ENCODE data around the gene ELK4.

Gene ELK4

DNA sequence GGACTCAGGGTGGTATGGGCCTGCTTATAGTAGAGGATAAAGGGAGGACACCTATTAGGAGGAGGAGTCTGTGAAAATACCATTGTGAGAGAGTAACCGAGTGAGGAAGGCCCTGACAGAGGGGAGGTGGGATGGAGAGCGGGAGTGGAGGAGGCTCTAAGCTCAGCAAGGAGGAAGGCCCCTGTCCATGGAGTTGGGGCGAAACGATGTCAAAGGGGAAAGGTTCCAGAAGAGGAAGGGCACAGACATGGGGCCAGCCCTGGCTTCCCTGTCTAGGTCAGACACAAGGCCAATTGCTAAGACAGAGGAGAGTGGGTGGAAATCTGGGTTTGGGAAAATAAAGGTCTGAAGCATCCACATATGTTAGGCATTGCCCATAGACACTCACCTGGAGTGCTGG lies 44.2 kb downstream of the ELK4 start:
- Histone ChIP-seq H3K9ac (ENCODE audit: low read length) (no peak overlapping the region), H3K27me3 (replicated peaks; ENCODE audit: insufficient read depth, low read length) (peaks cover 15% of the 10 kb centered on the region), H3K9me2 (replicated peaks; ENCODE audit: insufficient read depth, low read length) (no peaks in the 10 kb centered on the region), H4K20me1 (ENCODE audit: insufficient read depth, low read length) (no peaks in the 10 kb centered on the region), H3K9me3 (replicated peaks; ENCODE audit: insufficient read depth, low read length) (no peaks in the 10 kb centered on the region), H3F3A (ENCODE audit: insufficient read depth, low read length) (no peaks in the 10 kb centered on the region), H3K4me2 (ENCODE audit: low read depth, low read length) (no peak overlapping the region), H3K4me1 (ENCODE audit: low read length) (0 out of 2 replicates have a peak, but pooled peaks cover 2% of the 10 kb centered on the region), H3K4me3 (ENCODE audit: low read length) (no peak overlapping the region), H3K79me2 (ENCODE audit: low read length) (no peaks in the 10 kb centered on the region), H3K36me3 (replicated peaks; ENCODE audit: insufficient read depth, low read length) (no peaks in the 10 kb centered on the region), H3K27ac (ENCODE audit: low read length) (no peak overlapping the region), H2AFZ (ENCODE audit: low read length) (no peak overlapping the region)
- DNase-seq = no peak
- TF ChIP-seq, protein P1, sequence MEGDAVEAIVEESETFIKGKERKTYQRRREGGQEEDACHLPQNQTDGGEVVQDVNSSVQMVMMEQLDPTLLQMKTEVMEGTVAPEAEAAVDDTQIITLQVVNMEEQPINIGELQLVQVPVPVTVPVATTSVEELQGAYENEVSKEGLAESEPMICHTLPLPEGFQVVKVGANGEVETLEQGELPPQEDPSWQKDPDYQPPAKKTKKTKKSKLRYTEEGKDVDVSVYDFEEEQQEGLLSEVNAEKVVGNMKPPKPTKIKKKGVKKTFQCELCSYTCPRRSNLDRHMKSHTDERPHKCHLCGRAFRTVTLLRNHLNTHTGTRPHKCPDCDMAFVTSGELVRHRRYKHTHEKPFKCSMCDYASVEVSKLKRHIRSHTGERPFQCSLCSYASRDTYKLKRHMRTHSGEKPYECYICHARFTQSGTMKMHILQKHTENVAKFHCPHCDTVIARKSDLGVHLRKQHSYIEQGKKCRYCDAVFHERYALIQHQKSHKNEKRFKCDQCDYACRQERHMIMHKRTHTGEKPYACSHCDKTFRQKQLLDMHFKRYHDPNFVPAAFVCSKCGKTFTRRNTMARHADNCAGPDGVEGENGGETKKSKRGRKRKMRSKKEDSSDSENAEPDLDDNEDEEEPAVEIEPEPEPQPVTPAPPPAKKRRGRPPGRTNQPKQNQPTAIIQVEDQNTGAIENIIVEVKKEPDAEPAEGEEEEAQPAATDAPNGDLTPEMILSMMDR (IDR thresholded peaks at IDR 0.05; ENCODE audit: low read length) = no peak

DNA sequence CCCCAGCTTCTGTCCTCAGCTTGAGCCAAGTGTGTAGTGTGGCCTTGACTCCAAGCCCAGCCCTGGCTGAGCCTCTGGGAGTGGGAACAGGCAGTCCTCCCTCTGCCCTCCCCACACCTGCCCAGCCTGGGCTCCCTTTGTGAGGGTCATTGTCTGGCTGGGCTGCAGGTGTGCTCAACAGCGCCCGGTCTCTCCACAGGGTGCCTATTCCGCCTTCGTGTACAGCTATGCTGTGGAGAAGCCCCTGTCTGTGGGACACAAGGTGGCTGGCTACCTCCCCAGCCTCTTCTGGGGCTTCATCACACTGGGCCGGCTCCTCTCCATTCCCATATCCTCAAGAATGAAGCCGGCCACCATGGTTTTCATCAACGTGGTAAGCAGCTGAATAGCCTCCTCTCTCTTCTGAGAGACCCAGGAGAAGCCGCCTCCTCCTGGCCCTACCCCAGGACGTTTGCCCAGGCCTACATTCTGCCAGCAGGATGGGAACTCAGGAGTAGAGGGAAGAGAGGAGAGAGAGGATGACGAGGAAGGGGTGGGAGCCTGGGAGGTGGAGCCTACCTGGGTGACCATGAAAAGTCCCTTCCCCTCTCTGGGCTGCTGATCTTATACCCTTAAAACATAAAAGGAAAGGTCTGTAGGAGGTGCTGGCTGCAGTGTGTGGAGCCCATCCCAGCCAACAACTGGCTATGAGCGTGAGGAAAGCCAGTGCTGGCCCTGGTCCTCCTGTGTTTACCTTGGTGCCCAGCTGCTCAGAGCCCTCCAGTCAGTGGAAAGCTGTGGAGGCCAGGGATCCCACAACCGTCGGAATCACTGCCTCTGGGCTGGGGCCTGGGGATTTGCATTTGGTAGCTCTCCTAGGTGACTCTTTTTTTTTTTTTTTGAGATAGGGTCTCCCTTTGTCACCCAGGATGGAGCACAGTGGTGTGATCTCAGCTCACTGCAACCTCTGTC lies 45.7 kb downstream of the ELK4 start:
- DNase-seq = no peak
- Histone ChIP-seq H3K27ac (ENCODE audit: low read length) (no peak overlapping the region), H3K9me3 (replicated peaks; ENCODE audit: insufficient read depth, low read length) (no peaks in the 10 kb centered on the region), H3F3A (ENCODE audit: insufficient read depth, low read length) (no peaks in the 10 kb centered on the region), H3K36me3 (replicated peaks; ENCODE audit: insufficient read depth, low read length) (no peaks in the 10 kb centered on the region), H3K27me3 (replicated peaks; ENCODE audit: insufficient read depth, low read length) (peaks cover 24% of the 10 kb centered on the region), H3K9ac (ENCODE audit: low read length) (no peak overlapping the region), H3K9me2 (replicated peaks; ENCODE audit: insufficient read depth, low read length) (no peaks in the 10 kb centered on the region), H3K4me3 (ENCODE audit: low read length) (no peak overlapping the region), H2AFZ (ENCODE audit: low read length) (no peak overlapping the region), H4K20me1 (ENCODE audit: insufficient read depth, low read length) (no peaks in the 10 kb centered on the region), H3K4me1 (ENCODE audit: low read length) (no peaks in the 10 kb centered on the region), H3K79me2 (ENCODE audit: low read length) (no peaks in the 10 kb centered on the region), H3K4me2 (ENCODE audit: low read depth, low read length) (no peak overlapping the region)
- TF ChIP-seq, protein P1 (IDR thresholded peaks at IDR 0.05; ENCODE audit: low read length) = no peak
- TF ChIP-seq EZH2phosphoT487 (IDR thresholded peaks at IDR 0.05; ENCODE audit: low read length) = no peak
- no peak for TF ChIP-seq EZH2 (optimal IDR thresholded peaks at IDR 0.05; ENCODE audit: low read depth, low read length)

DNA sequence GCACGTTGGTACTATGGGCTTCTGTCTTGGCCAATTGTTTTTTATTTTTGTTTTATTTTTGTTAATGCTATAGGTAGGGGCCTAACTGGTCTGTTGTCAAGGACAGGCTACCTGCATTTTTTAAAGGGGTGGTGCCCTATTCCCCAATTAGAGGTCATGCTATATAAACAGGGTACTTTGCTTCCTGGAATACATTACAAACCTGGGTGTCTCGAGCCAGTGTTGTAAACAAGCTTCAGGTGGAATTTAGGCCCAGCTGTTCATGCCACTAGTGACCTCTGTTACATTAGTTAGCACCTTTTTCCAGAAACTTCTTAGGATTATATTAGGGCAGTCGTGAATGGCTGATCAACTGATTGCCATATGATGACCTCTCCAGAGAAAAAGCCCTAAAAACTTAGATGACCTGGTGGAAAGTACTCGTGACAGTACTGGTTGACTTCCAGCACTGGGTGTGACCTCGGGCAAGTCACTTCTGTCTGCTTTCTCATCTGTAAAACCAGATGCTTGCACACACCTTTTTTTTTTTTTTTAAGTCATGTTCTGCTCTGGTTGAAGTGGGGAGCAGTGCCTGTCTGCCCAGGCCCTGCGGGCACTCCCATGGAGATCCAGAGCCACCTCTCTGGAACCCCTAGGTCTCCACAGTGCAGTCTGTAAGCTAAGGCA lies 46.5 kb downstream of the ELK4 start:
- H3K9me3 ChIP-seq (replicated peaks; ENCODE audit: insufficient read depth, low read length) = no peaks in the 10 kb centered on the region
- no peak overlapping the region for H3K4me3 ChIP-seq (ENCODE audit: low read length)
- H3K4me1 ChIP-seq (ENCODE audit: low read length) = no peaks in the 10 kb centered on the region
- H4K20me1 ChIP-seq (ENCODE audit: insufficient read depth, low read length) = no peaks in the 10 kb centered on the region
- H2AFZ ChIP-seq (ENCODE audit: low read length) = no peak overlapping the region
- H3K9ac ChIP-seq (ENCODE audit: low read length) = no peak overlapping the region
- no peaks in the 10 kb centered on the region for H3K79me2 ChIP-seq (ENCODE audit: low read length)
- H3K27ac ChIP-seq (ENCODE audit: low read length) = no peak overlapping the region
- no peaks in the 10 kb centered on the region for H3K9me2 ChIP-seq (replicated peaks; ENCODE audit: insufficient read depth, low read length)
- DNase-seq = no peak
- no peak overlapping the region for H3K4me2 ChIP-seq (ENCODE audit: low read depth, low read length)
- no peaks in the 10 kb centered on the region for H3F3A ChIP-seq (ENCODE audit: insufficient read depth, low read length)
- peaks cover 24% of the 10 kb centered on the region for H3K27me3 ChIP-seq (replicated peaks; ENCODE audit: insufficient read depth, low read length)
- TF ChIP-seq EZH2 (optimal IDR thresholded peaks at IDR 0.05; ENCODE audit: low read depth, low read length) (no peak), EZH2phosphoT487 (IDR thresholded peaks at IDR 0.05; ENCODE audit: low read length) (no peak)
- TF ChIP-seq, protein P1 (IDR thresholded peaks at IDR 0.05; ENCODE audit: low read length) = no peak
- H3K36me3 ChIP-seq (replicated peaks; ENCODE audit: insufficient read depth, low read length) = no peaks in the 10 kb centered on the region

Data from MM.1S (cell line).